ENCODE data around the gene CNPY2. TPM values are rescaled to one million over a fixed set of nuclear protein-coding genes. Genes with fewer than 3 reads are reported as not detected.
"Not testable (repeated sequence)": the region's sequence is repeated elsewhere in the genome, so short reads cannot be mapped to it uniquely, and the experiment has no call there.

The CNPY2 gene
- total and polyA plus RNA-seq, 3 donors from 2014 or later: 62.4 to 82.5 (median 63.3) TPM

GRCh38 chr12:56348776-56349175, 33.0 kb upstream of the CNPY2 start:
- WGBS, 2 donors: 90 to 93% methylated on average over 4 to 5 of the region's 5 CpGs
- no peaks in the 10 kb centered on the region for H3K36me3 ChIP-seq (ENCODE audit: low read depth, missing control alignments)
- intact Hi-C loops (cut with DNase I; ENCODE audit: low total_unique reads): no loop called here

DNA sequence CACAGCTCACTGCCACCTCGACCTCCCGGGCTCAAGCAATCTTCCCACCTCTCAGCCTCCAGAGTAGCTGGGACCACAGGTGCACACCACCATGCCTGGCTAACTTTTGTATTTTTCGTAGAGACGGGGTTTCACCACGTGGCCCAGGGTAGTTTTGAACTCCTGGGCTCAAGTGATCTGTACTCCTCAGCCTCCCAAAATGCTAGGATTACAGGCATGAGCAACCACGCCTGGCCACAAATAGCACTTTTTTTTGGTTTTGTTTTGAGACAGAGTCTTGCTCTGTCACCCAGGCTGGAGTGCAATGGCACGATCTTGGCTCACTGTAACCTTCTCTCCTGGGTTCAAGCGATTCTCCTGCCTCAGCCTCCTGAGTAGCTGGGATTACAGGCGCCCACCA, 31.5 kb upstream of the CNPY2 start:
- H3K9me3 ChIP-seq; H3K4me3 ChIP-seq; H3K27ac ChIP-seq; H3K4me1 ChIP-seq; H3K27me3 ChIP-seq; DNase-seq; H3K36me3 ChIP-seq (ENCODE audit: low read depth, missing control alignments); intact Hi-C loops (cut with DNase I; ENCODE audit: low total_unique reads): not testable (repeated sequence)
- whole genome bisulfite sequencing, 2 donors: 86 to 93% methylated on average over 9 of the region's 9 CpGs

More at GRCh38 chr12:56348776-56349175, 33.0 kb upstream of the CNPY2 start:
- Histone ChIP-seq H3K4me1 (no peaks in the 10 kb centered on the region), H3K27ac (no peak overlapping the region), H3K27me3 (no peaks in the 10 kb centered on the region), H3K9me3 (no peaks in the 10 kb centered on the region), H3K4me3 (no peak overlapping the region)
- DNase-seq: no peak
- TF ChIP-seq, protein P1, sequence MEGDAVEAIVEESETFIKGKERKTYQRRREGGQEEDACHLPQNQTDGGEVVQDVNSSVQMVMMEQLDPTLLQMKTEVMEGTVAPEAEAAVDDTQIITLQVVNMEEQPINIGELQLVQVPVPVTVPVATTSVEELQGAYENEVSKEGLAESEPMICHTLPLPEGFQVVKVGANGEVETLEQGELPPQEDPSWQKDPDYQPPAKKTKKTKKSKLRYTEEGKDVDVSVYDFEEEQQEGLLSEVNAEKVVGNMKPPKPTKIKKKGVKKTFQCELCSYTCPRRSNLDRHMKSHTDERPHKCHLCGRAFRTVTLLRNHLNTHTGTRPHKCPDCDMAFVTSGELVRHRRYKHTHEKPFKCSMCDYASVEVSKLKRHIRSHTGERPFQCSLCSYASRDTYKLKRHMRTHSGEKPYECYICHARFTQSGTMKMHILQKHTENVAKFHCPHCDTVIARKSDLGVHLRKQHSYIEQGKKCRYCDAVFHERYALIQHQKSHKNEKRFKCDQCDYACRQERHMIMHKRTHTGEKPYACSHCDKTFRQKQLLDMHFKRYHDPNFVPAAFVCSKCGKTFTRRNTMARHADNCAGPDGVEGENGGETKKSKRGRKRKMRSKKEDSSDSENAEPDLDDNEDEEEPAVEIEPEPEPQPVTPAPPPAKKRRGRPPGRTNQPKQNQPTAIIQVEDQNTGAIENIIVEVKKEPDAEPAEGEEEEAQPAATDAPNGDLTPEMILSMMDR (IDR thresholded peaks at IDR 0.05): no peak
- TF ChIP-seq POLR2A (IDR thresholded peaks at IDR 0.05): no peak

- intact Hi-C loops (cut with DNase I; ENCODE audit: low total_unique reads): no loop called here
These were observed 30.9 kb upstream of the CNPY2 start for GRCh38 chr12:56346675-56347074.

GRCh38 chr12:56342290-56342689, 26.5 kb upstream of the CNPY2 start:
- H3K4me1 ChIP-seq; H3K36me3 ChIP-seq (ENCODE audit: low read depth, missing control alignments); DNase-seq; H3K27me3 ChIP-seq; intact Hi-C loops (cut with DNase I; ENCODE audit: low total_unique reads); H3K4me3 ChIP-seq; H3K9me3 ChIP-seq; H3K27ac ChIP-seq: not testable (repeated sequence)
- 92 to 100% methylated on average over 2 of the region's 2 CpGs for WGBS, 2 donors

More at GRCh38 chr12:56346675-56347074, 30.9 kb upstream of the CNPY2 start:
- H3K36me3 ChIP-seq (ENCODE audit: low read depth, missing control alignments): no peaks in the 10 kb centered on the region
- 75 to 82% methylated on average over 7 of the region's 7 CpGs for WGBS, 2 donors
- H3K4me1 ChIP-seq: no peaks in the 10 kb centered on the region
- no peaks in the 10 kb centered on the region for H3K27me3 ChIP-seq
- TF ChIP-seq, protein P1 (IDR thresholded peaks at IDR 0.05): no peak
- TF ChIP-seq POLR2A (IDR thresholded peaks at IDR 0.05): no peak
- H3K4me3 ChIP-seq: no peak overlapping the region
- no peak overlapping the region for H3K27ac ChIP-seq
- no peak for DNase-seq
- no peaks in the 10 kb centered on the region for H3K9me3 ChIP-seq

DNA sequence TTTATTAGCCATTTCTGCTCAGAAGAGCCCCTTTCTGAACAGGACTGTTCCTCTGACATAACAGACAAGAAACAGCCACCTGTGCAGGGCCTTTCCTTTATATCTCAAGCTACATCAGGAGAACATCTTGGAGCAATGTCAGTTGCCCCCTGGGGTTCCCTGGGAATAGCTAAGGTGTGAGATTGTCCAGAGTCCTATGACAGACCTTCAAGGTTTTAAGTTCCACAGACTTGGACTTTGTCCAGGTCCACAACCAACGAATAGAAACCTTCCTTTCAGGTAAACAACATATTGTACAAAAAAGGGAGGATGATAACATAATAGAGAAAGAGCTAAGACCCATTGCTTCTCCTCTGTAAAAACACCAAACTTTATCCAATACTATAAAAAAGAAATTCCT, 25.8 kb upstream of the CNPY2 start:
- H3K36me3 ChIP-seq (ENCODE audit: low read depth, missing control alignments): no peaks in the 10 kb centered on the region
- intact Hi-C loops (cut with DNase I; ENCODE audit: low total_unique reads): no loop called here
- 38 to 42% methylated on average over 1 of the region's 1 CpG for WGBS, 2 donors
- TF ChIP-seq POLR2A (IDR thresholded peaks at IDR 0.05): no peak
- TF ChIP-seq, protein P1 (IDR thresholded peaks at IDR 0.05): no peak
- no peak overlapping the region for H3K27ac ChIP-seq
- H3K4me3 ChIP-seq: no peak overlapping the region
- H3K4me1 ChIP-seq: no peaks in the 10 kb centered on the region
- no peaks in the 10 kb centered on the region for H3K27me3 ChIP-seq
- no peaks in the 10 kb centered on the region for H3K9me3 ChIP-seq
- no peak for DNase-seq

GRCh38 chr12:56339158-56339422, 23.3 kb upstream of the CNPY2 start:
- WGBS, 2 donors: 60 to 83% methylated on average over 1 of the region's 1 CpG
- no peak for DNase-seq
- intact Hi-C loops (cut with DNase I; ENCODE audit: low total_unique reads): no loop called here

More at GRCh38 chr12:56339158-56339422, 23.3 kb upstream of the CNPY2 start:
- Histone ChIP-seq H3K36me3 (ENCODE audit: low read depth, missing control alignments) (no peaks in the 10 kb centered on the region), H3K4me1 (no peaks in the 10 kb centered on the region), H3K4me3 (no peak overlapping the region), H3K27ac (no peak overlapping the region), H3K27me3 (no peaks in the 10 kb centered on the region), H3K9me3 (no peaks in the 10 kb centered on the region)
- no peak for TF ChIP-seq POLR2A (IDR thresholded peaks at IDR 0.05)
- TF ChIP-seq, protein P1 (IDR thresholded peaks at IDR 0.05): no peak
